ENCODE measurements around the gene MEGF11. TPM values are rescaled to one million over a fixed set of nuclear protein-coding genes. Genes with fewer than 3 reads are reported as not detected.

The MEGF11 gene
- total RNA-seq, 1 experiment from 2014 or later, result 0.09 TPM

DNA sequence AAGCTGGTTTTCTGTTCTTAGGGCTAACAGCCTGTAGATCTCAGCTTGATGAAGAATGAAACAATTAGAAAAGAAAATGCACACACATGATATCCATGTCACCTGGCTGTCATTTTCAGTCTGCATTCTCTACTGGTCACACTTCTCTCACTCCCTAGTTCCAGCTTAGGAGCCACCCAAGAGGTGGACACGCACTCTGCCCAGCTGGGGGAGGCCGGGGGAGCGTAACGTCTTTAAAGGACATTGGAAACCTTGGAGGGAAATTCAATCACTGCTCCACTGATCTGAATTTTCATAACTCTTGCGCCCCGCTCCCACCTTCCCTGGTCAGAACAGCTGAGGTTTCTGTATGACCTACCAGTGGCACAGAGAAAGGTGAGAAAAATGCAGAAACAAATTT is 304.5 kb downstream of the MEGF11 start:
- Mint-ChIP-seq H3K36me3 (ENCODE audit: insufficient read depth, unreplicated experiment) (no peaks in the 10 kb centered on the region), H3K9me3 (ENCODE audit: low read depth, unreplicated experiment) (no peaks in the 10 kb centered on the region), H3K4me1 (ENCODE audit: low read depth, unreplicated experiment) (peaks cover 21% of the 10 kb centered on the region), H3K27ac (ENCODE audit: unreplicated experiment) (no peak overlapping the region), H3K27me3 (ENCODE audit: unreplicated experiment) (no peaks in the 10 kb centered on the region), H3K4me3 (ENCODE audit: low read depth, unreplicated experiment) (no peak overlapping the region)
- no TSS peak for BruUV-seq (replicated peaks)
- TF ChIP-seq, protein P1, sequence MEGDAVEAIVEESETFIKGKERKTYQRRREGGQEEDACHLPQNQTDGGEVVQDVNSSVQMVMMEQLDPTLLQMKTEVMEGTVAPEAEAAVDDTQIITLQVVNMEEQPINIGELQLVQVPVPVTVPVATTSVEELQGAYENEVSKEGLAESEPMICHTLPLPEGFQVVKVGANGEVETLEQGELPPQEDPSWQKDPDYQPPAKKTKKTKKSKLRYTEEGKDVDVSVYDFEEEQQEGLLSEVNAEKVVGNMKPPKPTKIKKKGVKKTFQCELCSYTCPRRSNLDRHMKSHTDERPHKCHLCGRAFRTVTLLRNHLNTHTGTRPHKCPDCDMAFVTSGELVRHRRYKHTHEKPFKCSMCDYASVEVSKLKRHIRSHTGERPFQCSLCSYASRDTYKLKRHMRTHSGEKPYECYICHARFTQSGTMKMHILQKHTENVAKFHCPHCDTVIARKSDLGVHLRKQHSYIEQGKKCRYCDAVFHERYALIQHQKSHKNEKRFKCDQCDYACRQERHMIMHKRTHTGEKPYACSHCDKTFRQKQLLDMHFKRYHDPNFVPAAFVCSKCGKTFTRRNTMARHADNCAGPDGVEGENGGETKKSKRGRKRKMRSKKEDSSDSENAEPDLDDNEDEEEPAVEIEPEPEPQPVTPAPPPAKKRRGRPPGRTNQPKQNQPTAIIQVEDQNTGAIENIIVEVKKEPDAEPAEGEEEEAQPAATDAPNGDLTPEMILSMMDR (IDR thresholded peaks at IDR 0.05; ENCODE audit: unreplicated experiment), result no peak
- CTCF ChIA-PET, result interaction anchor here (1.1 kb wide), 1 partner anchor 10 kb away, joined by 3 read pairs; no protein-coding TSS in a partner anchor
- DNase-seq, result no peak
- intact Hi-C loops (cut with micrococcal nuclease; ENCODE audit: unreplicated experiment), result no loop called here

GRCh38 chr15:65948383-65948782 is 305.2 kb downstream of the MEGF11 start:
- CTCF ChIA-PET, result interaction anchor here (0.6 to 1.1 kb wide), 3 partner anchors 9 to 46 kb away, joined by 3 to 5 read pairs (median 3); no protein-coding TSS in a partner anchor
- DNase-seq, result no peak
- intact Hi-C loops (cut with micrococcal nuclease; ENCODE audit: unreplicated experiment), result no loop called here
- Mint-ChIP-seq H3K27ac (ENCODE audit: unreplicated experiment) (no peak overlapping the region), H3K36me3 (ENCODE audit: insufficient read depth, unreplicated experiment) (no peaks in the 10 kb centered on the region), H3K27me3 (ENCODE audit: unreplicated experiment) (no peaks in the 10 kb centered on the region), H3K9me3 (ENCODE audit: low read depth, unreplicated experiment) (no peaks in the 10 kb centered on the region), H3K4me1 (ENCODE audit: low read depth, unreplicated experiment) (peaks cover 17% of the 10 kb centered on the region), H3K4me3 (ENCODE audit: low read depth, unreplicated experiment) (no peak overlapping the region)
- TF ChIP-seq, protein P1 (IDR thresholded peaks at IDR 0.05; ENCODE audit: unreplicated experiment), result no peak
- BruUV-seq (replicated peaks), result no TSS peak

GRCh38 chr15:65947041-65947440 is 306.5 kb downstream of the MEGF11 start:
- CTCF ChIA-PET, result no interaction called here
- H3K27me3 Mint-ChIP-seq (ENCODE audit: unreplicated experiment), result no peaks in the 10 kb centered on the region
- H3K36me3 Mint-ChIP-seq (ENCODE audit: insufficient read depth, unreplicated experiment), result no peaks in the 10 kb centered on the region
- intact Hi-C loops (cut with micrococcal nuclease; ENCODE audit: unreplicated experiment), result no loop called here
- no peaks in the 10 kb centered on the region for H3K9me3 Mint-ChIP-seq (ENCODE audit: low read depth, unreplicated experiment)
- peaks cover 8% of the 10 kb centered on the region for H3K4me1 Mint-ChIP-seq (ENCODE audit: low read depth, unreplicated experiment)
- no peak for DNase-seq
- H3K27ac Mint-ChIP-seq (ENCODE audit: unreplicated experiment), result no peak overlapping the region
- TF ChIP-seq, protein P1 (IDR thresholded peaks at IDR 0.05; ENCODE audit: unreplicated experiment), result no peak
- no peak overlapping the region for H3K4me3 Mint-ChIP-seq (ENCODE audit: low read depth, unreplicated experiment)
- BruUV-seq (replicated peaks), result no TSS peak

DNA sequence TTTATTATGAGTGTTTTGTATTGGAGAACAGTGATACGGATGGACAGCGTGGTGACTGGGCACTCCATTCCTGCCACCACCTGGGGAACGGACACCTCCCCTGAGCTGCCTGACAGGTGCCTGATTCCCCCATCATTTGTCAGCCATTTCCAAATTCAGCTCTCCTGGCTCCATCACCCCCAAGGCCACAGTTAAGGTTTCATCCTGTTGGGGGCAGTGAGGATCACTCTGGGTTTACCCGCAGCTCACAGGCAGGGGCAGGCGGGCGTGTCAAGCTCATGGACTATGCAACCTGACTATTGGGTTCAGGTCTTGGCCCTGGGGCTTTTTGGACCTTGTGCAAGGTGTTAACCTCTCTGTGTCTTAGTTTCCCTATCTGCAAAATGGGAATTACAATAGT is 307.9 kb downstream of the MEGF11 start:
- no TSS peak for BruUV-seq (replicated peaks)
- intact Hi-C loops (cut with micrococcal nuclease; ENCODE audit: unreplicated experiment), result no loop called here
- Mint-ChIP-seq H3K36me3 (ENCODE audit: insufficient read depth, unreplicated experiment) (no peaks in the 10 kb centered on the region), H3K27ac (ENCODE audit: unreplicated experiment) (no peak overlapping the region), H3K27me3 (ENCODE audit: unreplicated experiment) (no peaks in the 10 kb centered on the region), H3K4me3 (ENCODE audit: low read depth, unreplicated experiment) (no peak overlapping the region), H3K9me3 (ENCODE audit: low read depth, unreplicated experiment) (no peaks in the 10 kb centered on the region), H3K4me1 (ENCODE audit: low read depth, unreplicated experiment) (peaks cover 16% of the 10 kb centered on the region)
- TF ChIP-seq, protein P1 (IDR thresholded peaks at IDR 0.05; ENCODE audit: unreplicated experiment), result no peak
- CTCF ChIA-PET, result interaction anchor here (1.1 kb wide), 1 partner anchor 13 kb away, joined by 3 read pairs; no protein-coding TSS in a partner anchor
- DNase-seq, result no peak
